ENCODE data around the gene NPTXR.

The NPTXR gene

DNA sequence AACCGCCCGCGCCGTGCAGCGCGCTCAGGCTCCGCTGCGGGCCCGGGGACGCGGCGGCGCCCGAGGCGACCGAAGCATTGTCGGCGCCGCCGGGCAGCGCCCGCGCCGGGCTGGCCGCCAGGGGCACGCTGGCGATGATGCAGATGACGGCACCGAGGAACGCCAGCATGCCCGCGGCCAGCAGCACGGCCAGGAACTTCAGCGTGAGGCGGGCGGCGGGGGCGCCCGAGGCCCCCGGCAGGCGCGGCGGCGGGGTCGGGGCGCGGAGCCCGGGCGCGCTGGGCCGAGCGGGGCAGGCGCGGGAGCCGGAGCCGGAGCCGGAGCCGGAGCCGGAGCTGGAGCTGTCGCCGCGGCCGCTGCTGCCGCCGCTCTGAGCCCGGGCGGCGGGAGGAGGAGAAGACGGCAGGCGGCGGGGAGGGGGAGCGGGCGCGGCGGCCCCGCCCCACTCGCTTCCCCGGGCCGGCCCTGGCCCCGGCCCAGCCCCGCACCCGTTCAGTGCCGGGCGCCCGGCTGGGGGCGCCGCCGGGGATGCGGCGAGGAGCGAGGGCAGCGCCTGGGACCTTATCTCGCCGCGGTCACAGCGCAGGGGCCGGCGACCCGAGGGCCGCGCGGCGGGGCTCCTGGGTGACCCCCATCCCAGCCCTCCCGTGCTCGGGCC lies at the start of gene NPTXR:
NPTXR (minus strand) TSS at position 372 of the 658 bp plus-strand sequence.
- no peak for DNase-seq (ENCODE audit: low read depth)

DNA sequence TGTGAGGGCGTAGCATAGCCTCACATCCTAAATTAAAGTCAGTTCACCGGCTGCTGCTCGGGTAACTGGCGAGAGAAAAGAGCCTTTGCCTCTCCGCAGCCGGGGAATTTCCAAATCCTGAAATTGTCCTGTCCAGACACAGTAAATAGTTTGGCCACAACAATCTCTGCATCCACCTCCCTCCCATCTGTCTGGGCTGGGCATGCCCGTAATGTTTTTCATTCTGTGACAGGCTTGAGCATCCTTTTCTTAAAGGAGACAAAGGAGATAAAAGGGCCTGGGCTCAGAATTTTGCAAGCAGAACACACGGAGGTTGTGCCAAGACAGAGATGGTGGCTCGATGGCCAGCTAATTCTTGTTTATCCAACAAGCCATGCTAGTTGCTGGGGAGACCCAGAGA lies 47.4 kb upstream of the NPTXR start:
- no peak for DNase-seq (ENCODE audit: low read depth)

DNA sequence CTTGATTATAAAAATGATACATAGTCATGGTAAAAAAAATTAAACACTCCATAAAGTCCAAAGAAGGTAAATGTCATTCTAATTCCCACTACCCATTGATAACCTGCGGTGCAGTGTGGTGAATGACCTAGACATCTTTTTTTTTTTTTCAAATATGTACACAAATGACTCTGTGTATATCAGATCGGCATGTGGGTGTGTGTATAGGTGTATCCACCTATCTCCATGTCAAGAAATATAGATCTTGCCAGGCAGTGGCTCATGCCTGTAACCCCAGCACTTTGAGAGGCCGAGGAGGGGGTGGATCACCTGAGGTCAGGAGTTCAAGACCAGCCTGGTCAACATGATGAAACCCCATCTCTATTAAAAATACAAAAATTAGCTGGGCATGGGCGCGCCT lies 46.5 kb upstream of the NPTXR start:
- no peak for DNase-seq (ENCODE audit: low read depth)

DNA sequence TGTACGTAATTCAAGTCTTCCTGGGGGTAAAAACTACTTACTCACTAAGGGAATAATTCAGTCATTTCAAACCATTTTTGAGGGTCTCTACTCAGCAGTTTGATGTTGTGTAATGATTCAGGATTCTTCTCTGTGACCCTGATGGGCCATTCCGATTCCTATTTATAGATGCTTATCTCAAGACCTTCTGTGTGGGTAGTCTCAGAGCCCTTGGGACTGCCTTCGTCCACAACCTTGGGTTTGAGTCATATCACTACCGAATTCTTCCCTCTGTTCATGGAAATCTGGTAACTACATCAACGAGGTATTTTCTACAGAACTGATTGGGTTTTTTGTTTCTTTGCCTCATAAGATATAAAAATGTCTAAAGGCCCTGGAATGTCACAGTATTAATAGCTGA lies 42.5 kb upstream of the NPTXR start:
- no peak for DNase-seq (ENCODE audit: low read depth)

DNA sequence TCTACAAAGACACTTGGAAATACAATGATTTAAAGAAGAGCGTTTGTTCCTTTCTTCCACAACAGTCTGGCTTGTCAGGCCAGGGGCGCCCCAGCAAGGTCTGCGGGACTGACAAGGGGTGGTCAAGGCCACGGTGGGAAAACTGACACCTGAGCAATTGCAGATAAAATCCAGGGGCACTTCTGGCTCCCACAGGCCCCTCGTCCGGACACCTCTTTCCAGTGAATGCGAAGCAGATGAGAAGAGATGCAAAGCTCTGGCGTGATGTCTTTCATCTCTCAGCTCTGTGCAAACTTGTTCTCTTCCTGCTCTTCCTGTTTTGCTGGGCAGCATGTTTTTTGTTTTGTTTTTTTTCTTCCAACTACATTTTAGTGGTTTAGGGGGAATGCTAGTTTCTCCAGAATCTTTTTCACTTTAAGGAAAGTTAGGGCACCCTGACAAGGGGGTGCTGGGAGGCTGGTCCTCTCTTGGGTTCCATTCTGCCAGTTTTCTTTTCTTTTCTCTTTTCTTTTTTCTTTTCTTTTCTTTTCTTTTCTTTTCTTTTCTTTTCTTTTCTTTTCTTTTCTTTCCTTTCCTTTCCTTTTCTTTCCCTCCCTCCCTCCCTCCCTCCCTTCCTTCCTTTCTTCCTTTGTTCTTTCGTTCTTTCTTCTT lies 39.3 kb upstream of the NPTXR start:
- no peak for DNase-seq (ENCODE audit: low read depth)

DNA sequence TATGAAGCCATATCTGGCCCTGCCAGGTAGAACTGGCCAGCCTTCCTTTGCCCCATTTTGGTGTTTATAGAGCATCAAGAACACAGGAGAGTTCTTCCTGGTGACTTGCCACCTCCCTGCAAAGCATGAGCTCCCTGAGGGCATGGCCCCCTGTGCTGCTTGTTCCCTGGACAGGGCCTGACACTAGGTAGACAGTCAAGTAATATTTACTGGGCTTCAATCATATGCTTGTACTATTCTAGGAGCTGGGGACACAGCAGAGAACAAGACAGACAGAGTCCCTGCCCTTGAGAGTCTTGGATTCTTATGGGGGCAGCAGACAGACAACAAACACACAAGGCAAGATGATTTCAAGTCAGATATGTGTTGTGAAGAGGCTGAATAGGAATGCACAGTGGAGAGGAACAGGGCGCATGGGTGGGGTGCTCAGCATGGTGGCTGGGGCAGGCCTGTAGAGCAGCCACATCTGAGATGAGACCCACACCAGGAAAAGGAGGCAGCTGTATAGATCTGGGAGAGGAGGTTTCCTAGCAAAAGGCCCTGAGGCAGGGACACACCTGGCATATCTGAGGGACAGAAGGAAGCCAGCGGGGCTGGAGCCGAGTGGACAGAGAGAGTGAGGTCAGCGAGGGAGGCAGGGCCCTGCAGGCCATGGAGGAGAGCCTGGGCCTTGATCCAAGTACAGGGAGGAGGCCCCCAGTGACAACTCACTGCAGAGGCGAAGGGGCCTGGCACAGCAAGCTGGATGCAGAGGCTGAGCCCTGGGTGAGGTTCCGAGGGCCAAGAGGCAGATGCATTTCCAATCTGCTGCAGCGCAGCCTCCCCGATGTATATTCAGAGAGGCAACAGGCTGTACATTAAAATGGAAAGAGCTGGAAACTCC lies 38.4 kb upstream of the NPTXR start:
- no peak for DNase-seq (ENCODE audit: low read depth)

DNA sequence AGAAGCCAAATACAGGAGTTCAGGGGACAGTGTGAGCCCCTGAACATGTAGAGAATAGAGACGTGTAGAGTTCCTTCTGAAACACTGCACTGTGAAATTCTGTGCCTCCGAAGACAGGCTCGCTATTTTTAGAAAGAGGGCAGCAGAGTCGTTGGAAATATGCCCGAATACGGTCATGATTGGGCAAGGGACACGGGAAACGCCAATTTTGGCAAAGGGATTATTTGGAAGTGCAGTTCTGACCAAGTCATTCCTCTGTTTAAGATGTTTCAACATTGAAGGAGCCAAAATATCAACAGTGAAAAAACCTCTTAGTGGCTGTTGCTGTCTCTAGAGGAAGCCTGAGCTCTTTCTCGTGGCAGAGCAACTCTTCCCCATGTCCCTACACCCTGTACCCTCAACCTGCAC lies 37.6 kb upstream of the NPTXR start:
- peak; percentile 74 for DNase-seq (ENCODE audit: low read depth)

DNA sequence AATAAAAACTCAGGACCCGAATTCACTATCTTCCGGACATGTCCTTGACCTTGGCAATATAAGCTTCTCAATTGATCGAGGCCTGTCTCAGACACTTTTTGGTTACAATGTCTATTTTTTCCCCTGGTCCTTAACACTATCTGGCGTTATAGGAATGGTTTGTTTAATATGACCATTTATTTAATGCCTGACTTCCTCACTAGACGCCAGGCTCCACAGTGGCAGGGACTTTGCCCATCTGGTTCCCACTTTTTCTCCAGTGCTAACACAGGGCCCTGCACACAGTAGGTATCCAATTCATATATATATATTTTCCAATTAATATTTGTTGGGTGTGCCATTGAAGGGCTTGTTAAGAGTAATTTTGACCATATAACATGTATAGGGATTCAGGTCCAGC lies 36.1 kb upstream of the NPTXR start:
- no peak for DNase-seq (ENCODE audit: low read depth)

DNA sequence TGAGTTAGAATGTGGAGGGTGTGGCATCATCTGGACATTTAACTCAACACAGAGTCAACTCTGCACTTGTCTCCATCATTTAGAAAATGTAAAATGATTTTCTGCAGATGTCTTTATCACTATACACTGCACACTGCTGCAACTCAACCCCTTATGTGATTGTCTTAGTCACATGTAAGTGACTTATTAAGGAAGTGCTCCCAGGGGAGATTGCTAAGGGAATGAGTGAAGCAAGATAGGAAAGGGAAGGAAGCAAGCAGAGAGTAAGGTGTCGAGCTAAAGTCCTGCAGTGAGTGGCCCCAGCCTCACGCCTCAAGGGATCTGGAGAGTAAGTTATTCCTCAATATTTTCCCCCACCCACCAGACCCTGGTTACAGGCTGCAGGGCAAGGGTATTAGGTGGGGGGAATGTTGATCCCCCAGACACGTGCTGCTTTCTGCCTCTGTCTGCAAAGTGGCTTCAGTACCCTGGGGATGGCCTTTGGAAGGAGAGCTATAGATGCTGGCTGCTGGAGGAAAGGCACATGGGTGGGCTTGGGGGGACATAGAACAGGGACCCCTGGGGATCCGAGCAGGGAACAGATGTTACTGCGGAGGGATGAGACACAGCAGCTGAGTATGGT lies 35.4 kb upstream of the NPTXR start:
- DNase-seq (ENCODE audit: low read depth) = no peak

DNA sequence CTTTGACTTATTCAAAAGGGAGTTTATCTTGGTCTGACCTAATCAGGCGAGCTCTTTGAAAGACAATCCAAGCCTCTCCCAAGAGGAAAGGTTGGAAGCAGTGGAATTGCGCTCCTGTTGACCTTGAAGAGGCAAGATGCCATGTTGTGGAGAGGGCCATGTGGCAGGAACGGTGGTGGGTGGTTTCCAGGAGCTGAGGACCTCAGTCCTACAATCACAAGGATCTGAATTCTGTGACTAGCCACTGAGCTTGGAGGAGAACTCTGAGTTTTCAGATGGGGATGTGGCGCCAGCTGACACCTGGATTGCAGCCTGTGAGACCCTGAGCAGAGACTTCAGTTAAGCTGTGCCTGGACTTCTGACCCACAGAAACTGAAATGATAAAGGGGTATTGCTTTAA lies 34.2 kb upstream of the NPTXR start:
- DNase-seq (ENCODE audit: low read depth) = no peak

DNA sequence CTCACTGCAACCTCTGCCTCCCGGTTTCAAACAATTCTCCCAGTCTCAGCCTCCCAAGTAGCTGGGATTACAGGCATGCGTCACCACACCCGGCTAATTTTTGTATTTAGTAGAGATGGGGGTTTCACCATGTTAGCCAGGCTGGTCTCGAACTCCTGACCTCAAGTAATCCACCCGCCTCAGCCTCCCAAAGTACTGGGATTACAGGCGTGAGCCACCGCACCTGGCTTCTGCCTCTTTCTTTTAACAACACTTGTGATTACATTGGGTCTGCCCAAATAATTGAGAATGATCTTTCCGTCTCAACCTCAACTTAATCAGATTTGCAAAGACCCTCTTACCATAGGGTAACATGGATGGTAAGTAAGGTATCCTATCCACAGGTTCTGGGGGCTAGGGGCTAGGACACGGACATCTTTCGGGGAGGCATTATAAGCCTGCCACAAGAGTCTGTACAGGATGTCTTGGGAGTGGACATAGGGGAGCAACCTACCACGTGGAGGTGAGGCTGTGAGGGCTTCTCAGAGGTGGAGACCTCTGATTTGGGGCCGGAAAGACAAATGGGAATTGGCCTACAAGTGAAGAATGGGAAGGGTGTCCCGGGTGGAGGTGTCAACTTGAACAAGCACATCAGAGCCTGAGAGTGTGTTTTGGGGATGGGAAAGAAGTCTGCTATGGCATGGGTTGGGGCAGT lies 30.8 kb upstream of the NPTXR start:
- no peak for DNase-seq (ENCODE audit: low read depth)

DNA sequence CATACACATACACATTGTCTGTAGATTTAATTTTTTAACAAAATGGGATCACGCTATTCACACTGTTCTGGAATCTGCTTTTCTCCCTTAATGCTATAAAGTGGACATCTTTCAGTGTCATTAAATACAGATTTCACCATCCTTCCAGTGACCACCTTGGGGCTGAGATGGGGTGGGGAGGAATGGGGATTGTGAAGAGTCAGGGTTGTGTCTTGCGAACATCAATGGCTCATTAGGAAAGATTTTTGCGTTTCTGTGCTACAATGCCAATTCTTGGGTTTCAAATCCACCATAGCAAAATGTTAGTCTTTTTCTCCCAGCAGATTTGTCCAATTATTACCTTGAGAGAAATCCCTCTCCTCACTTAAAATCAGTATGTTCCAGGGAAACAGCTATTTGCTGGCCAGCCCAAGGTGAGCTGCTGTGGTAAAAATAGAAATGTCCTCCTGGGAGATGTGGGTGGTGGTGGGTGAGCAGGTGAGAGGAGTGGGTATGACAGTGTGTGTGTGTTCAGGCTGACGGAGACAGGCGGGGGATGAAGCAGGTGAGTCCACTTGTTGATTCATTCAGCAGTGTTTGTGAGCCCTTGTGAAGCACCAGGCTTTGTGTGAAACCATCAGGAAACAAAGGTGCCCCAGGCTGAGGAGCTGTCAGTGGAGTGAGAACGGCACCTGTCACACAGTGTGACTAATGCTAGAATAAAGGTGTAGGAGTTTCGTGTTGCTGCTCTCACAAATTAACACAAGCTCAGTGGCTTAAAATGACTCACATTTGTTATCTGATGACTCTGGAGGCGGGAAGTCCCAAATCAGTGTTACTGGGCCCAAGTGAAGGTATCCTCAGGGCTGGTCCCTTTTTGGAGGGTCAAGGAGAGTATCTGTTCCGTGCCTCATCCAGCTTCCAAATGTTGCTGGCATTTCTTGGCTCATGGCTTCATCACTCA lies 29.9 kb upstream of the NPTXR start:
- DNase-seq (ENCODE audit: low read depth) = no peak

DNA sequence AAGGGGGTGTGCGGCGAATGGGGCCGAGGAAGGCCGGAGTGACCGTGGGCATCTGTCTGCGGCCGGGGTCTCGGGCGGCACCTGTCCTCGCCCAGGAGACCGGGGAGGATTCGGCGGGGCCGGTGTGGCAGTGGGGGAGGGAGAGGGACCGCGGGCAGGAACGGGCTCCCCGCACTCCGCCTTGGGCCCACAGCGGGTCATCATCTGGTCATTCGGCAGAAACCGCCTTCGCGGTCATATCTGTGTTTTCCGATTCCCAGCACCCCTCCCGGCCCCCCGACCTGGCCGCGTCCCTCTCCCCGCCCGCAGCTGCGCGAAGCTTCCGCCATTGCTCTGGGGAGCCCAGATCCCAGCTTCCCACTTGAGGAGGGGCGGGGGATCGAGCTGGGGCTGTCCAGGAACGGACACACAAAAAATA lies 29.0 kb upstream of the NPTXR start:
- no peak for DNase-seq (ENCODE audit: low read depth)

DNA sequence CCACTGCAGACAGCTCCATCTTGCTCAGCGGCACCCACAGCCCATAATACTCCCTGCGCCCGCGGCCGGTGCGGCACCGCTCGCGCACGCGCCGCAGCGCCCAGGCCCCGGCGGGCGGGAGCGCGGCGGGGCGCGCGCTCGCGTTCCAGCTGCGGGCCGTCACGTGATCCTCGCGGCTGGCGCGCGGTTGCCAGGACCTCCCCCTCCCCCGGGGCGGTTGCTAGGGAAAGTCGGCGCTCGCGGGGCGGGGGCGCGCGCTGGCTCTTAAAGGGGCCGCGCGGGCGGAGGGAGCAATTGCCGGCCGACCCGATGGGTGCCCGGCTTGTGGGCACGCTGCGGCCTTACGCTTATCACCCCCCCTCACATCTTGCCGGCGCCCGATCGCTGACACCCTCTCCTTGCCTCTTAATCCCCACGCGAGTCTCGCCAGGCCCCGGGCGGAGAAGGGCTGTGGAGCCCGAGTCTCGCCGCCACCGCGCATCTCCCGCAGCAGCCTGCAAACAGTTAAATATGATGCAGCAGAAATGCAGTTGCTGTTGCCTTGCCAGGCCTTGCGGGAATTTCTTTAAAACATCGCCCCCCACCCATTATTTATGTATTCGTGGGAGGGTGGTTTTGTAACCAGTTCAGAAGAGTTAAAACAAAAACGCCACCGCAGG lies 28.5 kb upstream of the NPTXR start, which contains the start of gene CBX6:
CBX6 (minus strand) TSS at position 45 of the 659 bp plus-strand sequence; CDS start at position 19, 26 bp downstream.
- DNase-seq (ENCODE audit: low read depth) = peak; percentile 80

DNA sequence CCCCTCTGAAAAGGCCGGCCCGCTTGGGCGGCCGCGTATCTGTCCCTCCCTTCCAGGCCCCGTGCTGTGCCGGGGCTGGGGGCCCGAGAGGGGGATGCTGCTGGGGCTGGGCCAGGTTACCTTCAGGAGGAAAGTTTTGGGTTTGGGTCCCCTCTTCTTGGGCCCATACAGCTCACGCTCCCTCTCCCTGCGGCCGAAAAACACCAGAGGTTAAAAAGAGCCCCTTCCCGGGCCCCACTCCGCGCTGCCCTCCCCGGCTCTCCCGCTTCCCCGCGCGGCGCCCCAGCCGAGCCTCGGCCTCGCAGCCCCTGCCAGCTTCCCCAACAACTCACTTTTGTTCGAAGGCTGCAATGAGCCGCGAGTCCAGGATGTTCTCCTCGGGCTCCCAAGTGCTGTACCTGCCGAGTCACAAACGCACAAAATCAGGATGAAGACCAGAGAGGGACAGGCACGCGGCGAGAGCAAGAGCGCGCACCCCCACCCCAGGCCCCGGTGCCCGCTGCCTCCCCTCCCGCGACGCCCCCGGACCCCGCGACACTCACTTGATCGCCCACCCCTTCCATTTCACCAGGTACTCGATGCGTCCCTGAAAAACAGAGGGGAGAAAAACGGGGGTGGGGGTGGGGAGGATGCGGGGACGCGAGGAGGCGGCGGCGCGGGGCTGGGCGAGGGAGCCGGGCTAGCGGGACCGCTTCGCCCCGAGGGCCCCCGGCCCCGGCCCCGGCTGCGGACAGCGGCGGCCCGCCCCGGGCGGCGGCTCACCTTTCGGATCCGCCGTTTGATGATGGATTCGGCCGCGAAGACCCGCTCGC lies 27.7 kb upstream of the NPTXR start:
- no peak for DNase-seq (ENCODE audit: low read depth)

DNA sequence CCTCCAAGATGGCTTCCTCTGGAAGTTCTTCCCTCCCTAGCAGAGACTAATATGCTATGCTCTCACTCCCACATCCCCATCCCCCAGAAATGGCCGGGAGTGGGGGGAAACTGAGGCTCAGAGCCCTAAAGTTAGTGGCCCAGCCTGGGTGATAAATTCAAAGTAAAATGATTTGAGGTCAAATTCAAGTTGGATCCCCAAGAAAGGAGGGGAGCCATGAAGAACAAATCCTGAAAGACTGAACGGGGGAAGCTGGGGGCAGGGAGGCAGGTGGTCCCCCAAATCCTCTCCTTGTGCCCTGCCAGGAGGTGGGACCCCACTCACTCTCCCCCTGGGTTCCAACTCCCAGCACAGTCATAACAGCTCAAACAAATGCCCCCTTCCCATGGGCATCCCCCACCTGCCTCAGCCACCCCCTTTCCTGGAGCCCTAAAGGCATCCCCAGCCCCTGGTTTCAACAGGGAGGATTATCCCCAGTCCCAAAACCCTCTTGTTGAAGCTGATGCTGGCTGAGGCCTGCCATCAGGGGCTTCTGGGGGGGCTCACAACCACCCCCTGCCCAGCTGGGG lies 27.0 kb upstream of the NPTXR start:
- no peak for DNase-seq (ENCODE audit: low read depth)

DNA sequence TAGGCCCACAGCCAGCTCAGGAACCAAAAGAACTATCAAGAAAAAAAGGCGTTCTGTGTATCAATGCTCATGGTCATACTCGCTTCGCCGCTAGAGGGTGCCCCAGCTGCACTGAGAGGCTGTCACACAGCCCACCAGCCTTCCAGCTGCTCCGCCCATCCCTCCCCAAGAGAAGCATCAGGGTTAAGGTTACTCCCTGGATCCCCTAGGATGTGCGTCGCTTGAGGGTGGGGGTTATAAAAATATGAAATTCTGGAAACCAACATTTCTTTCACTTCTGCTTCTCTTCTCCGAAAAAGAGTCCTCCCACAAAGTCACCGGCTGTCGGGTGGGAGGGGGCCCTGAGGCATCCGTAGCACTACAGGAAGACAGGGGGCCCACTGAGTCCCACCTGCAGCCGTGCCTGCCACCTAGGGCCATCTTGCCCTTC lies 26.5 kb upstream of the NPTXR start:
- DNase-seq (ENCODE audit: low read depth) = peak; percentile 57

DNA sequence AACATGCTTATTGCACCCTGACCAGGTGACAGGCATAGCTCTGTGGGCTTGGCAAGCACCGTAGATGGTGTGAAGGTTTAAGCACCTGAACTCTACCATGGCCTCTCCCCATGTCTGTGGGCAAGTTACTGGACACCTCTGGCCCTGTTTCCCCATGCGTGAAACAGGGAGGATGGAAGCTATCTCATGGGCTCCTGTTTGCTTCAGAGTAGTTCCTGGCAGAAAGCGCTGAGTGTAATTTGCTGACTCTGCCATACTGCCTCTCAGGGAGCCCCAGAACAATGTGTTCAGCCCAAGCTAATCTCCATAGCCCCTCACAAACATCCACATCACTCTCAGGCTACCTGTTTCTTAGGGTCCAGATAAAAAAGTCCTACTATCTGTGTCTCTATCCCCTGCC lies 25.8 kb upstream of the NPTXR start:
- no peak for DNase-seq (ENCODE audit: low read depth)

DNA sequence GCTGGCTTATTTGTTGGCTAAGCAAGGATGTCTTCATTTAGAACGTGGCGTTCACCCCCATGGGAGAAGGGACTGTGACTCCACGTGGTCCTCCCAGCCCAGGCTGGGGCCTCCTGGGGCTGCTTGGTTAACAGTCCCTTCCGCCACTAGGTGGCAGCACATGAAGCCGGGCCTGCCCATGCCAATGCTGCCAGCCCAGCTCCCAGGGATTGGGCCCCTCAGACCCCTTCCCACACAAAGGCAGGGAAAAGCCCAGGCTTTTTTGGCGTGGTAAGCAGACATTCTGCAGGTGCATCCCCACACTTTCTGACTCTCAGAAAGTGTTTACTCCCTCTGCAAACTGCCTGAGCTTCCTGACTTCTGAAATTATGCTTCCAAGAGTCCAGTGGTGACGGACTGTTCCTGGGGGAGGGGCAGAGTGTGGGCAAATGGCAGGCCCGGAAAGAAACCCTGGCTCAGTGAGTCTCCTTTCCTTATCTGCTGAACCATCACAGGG lies 25.1 kb upstream of the NPTXR start:
- peak; percentile 40 for DNase-seq (ENCODE audit: low read depth)
